Stimulated activated CD8-positive, alpha-beta memory T cell treated with anti-CD3 and anti-CD28 coated beads, Interleukin-7, amount 100 ng/mL, for 1 hour (primary cell): ENCODE results near the gene ITPK1.

Experiments used
- DNase-seq, 2 donors: peaks; one replicate each; pipeline ENCODE4 v3.0.0-alpha.2; 2020; ENCODE audit warnings: low read depth in 2 of 2

Gene ITPK1

DNA sequence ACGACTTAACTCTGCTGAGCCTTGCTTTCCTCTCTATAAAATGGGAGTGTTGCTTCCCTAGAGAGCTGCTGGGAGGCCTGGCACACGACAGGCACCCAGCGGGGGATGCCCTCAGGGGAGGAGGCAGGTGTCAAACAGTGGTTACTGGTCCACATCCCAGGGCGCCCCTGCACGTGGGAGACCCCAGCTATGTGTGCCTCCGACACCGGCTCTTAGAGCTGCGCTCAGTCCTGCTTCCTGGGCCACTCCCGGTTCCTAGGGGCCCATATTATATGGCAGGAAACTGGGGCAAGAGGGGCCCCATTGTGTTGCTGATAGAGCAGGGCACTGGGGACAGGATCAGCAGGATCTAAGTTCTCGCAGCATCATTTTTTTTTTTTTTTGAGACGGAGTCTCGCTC lies 145.5 kb downstream of the ITPK1 start:
- no peak for DNase-seq

- DNase-seq: no peak
Measured at GRCh38 chr14:92969871-92970270, 145.9 kb downstream of the ITPK1 start.

- no peak for DNase-seq
Measured at GRCh38 chr14:92969430-92969829, 146.3 kb downstream of the ITPK1 start.

DNA sequence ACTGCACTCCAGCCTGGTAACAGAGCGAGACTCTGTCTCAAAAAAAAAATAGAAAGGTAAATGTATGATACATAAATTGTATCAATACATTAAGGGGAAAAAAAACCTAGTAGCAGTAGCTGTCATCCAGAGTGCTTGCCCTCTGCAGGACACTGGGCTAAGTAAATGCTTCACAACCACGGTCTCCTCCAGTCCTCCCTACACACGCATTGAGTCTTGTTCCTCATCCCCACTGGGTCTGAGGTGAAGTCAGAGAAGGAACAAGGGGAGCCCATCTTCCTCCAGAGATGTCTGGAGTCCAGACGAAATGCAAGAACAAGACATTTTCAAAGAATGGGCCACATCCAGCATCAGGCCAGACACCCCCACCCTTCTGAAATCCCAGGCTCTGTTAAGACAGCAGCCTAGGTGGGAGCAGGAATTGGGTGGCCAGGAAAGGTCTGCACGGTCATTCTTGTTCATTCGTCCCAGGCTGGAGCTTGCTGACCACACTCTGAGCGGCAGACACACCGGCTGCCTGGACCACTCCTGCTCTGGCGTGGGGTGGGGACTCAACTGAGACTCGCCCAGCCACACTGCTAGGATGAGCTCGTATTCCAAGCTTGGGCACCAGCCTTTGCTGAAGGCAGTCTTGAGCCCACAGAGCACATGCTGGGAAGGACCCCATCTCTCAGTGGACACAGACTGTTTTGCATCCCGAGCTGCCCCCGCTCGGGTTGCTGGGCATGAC lies 147.3 kb downstream of the ITPK1 start:
- DNase-seq: no peak

DNA sequence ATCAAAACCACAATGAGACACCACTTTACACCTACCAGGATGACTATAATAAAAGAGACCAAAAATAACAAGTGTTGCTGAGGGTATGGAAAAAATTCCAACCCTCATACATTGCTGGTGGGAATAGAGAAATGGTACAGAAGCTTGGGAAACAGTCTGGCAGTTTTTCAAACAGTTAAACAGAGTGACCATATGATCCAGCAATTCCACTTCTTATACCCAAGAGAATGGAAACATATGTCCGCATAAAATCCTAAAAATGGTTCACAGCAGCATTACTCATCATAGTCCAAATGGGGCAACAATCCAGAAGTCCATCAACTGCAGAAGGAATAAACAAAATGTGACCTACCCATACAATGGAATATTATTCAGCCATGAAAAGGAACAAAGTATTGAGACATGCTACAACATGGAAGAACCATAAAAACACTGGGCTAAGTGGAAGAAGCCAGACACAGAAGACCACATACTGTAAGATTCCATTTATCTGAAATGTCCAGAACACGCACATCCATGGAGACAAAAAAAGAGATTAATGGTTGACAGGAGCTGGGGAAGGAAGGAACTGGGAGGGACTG lies 148.3 kb downstream of the ITPK1 start:
- no peak for DNase-seq

GRCh38 chr14:92965281-92965680 lies 150.4 kb downstream of the ITPK1 start:
- no peak for DNase-seq

- no peak for DNase-seq
Measured at GRCh38 chr14:92964124-92965109, 151.3 kb downstream of the ITPK1 start.

DNA sequence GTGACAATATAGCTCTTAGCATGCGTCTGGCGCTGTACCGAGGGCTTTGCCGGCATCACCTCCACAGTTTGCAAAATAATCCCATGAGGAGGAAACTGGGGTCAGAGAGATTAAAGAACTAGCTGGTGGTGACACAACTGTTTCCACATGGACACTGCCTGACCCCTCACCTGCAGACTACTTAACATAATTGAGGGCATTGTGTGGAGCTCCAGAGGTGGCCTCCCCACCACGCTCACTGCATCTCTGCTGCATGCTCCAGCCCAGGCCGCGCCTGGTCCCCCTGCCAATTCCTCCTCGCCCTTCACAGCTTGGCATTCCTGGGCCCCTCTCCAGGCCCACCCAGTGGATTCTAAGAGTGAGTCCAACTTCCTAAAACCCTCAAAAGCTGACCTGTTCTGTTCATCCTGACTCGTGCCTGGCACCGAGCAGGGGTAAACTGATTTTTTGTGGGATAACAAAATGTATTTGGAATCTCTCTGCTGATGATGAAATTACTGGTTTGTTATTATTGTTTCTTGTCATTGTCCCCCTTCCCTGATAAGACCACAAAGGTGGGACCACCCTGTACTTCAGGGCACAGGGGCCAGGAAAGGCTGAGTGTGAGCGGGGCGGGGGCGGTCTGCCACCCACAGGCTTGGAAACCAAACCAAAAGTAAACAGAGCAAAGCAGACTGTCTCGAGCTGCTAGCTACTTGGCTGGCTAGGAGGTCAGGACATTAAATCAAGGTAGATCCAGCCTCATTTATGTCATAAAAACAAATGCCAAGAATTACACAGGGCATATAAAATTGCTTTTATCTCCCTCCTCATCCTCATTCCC lies 152.2 kb downstream of the ITPK1 start:
- DNase-seq: no peak

DNA sequence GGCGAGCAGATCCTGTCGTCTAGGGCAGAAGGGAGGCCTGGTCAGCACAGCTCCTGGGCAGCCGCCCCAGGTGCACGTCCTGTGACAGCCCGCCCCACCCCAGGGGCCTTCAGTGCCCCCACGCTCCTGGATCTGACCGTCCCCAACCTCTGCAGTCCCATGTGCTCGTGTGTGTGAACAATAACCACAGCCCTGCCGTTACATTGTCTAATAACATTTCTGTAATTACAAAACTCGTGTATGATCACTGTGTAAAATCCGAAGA lies 153.0 kb downstream of the ITPK1 start:
- no peak for DNase-seq

- no peak for DNase-seq
Measured at GRCh38 chr14:92962031-92962830, 153.5 kb downstream of the ITPK1 start.

GRCh38 chr14:92961567-92961855 lies 154.2 kb downstream of the ITPK1 start:
- no peak for DNase-seq

GRCh38 chr14:92960706-92961566 lies 154.8 kb downstream of the ITPK1 start:
- no peak for DNase-seq

- no peak for DNase-seq
Measured at GRCh38 chr14:92959761-92960680, 155.7 kb downstream of the ITPK1 start.

DNA sequence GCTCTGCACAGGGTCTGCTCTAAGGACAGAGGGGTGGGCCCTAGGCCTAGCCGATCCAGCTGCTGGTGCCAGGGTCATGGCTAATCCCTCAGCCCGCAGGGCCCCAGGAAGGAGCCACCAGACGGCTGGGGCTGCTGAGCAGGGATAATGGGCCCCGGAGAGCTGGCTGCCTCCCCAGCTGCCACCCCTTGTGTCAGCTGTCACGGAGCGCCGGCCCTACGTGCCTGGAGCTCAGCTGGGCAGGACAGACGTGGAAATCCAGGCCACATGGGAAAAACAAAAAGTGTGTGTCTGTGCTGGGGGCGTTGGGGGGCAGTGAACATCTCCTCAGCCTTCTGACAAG lies 156.6 kb downstream of the ITPK1 start:
- no peak for DNase-seq

DNA sequence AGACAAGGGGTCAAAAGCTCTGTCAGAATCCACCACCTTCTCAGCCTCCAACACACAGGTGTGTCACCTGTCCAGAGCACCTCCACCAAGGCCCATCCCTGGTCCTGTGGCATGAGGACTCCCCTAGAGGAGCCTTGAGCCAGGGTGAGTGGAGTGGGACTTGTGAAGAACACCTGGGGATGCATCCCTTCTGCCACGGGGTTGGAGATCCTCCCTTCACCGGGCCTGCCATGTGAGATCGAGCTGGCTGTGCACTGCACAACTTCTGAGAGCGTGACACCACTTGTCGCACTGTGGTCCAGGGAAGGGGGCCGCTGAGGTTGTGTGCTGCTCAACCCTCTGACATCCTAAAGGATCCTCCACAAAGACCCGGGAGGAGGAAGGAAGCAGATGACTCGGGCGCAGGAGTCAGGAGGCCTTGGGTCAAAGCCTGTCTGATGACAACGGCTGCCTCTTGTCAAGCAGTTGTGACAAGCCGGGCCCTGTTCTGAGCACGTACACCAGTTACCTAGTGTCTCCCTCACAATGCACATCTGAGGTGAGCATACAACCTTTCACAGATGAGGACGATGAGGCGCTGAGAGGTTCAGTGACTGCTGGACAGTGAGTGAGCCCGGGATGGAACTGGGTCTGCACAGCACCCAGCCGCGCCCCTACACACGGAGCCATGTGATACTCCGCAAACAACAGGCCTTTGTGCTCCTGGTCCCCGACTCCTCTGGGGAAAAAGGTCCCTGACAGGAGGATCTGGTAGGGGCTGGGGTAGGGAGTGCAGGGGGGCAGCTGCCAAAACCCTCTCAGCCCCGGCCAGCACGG lies 157.1 kb downstream of the ITPK1 start:
- no peak for DNase-seq

DNA sequence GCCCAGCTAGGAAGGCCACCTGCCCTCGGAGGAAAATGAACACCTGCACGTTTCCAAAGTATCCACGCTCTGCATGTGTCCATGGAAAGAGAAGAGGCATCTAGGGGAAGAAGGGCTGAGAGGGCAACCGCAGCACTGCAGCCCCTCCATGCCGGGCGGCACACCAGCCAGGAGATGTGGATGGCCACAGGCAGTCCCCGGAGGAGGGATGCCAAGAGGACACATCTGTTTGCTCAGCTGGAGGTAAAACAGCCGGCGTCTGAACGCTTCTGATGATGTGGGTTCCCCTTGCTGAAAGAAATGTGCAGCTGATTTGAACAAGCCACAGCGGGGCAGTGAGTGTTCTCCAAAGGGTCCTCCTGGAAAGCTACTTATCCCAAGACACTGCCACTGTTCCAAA lies 158.8 kb downstream of the ITPK1 start:
- DNase-seq: no peak

GRCh38 chr14:92955381-92955780 lies 160.3 kb downstream of the ITPK1 start:
- DNase-seq: no peak

GRCh38 chr14:92954933-92955332 lies 160.8 kb downstream of the ITPK1 start:
- DNase-seq: no peak

GRCh38 chr14:92953526-92953925 lies 162.2 kb downstream of the ITPK1 start:
- no peak for DNase-seq
